Thymus (tissue), 2 donors: ENCODE results near the gene MASP2. TPM values are rescaled to one million over a fixed set of nuclear protein-coding genes. Genes with fewer than 3 reads are reported as not detected.

Source experiments
- polyA plus RNA-seq: library from polyadenylated mRNA; stranded (reverse); fragments of 200-250 nt; gene quantifications from one replicate; pipeline ENCODE4 v1.2.3, GENCODE V29; 2013
- total RNA-seq: library from RNA; stranded (reverse); fragments of 120-200 nt; gene quantifications from one replicate; pipeline ENCODE4 v1.2.4, GENCODE V29; 2013
- donor health status: healthy.

The MASP2 gene
- total and polyA plus RNA-seq, 2 donors: 0.05 TPM; not detected in 1

Other genes with a start within 250 kb of the MASP2 start
- 32.5 TPM for gene TARDBP, start 34.6 kb downstream of the MASP2 start, total RNA-seq
- gene TARDBP, start 34.6 kb downstream of the MASP2 start, polyA plus RNA-seq: 155 TPM
- 13.1 TPM for gene SRM, start 12.8 kb upstream of the MASP2 start, total RNA-seq
- 62.9 TPM for gene SRM, start 12.8 kb upstream of the MASP2 start, polyA plus RNA-seq
- 44.9 TPM for gene EXOSC10, start 52.6 kb upstream of the MASP2 start, total RNA-seq
- gene EXOSC10, start 52.6 kb upstream of the MASP2 start, polyA plus RNA-seq: 52.2 TPM
- 0.09 TPM for gene ANGPTL7, start 142.1 kb upstream of the MASP2 start, total RNA-seq
- gene ANGPTL7, start 142.1 kb upstream of the MASP2 start, polyA plus RNA-seq: 1.5 TPM
- 25.2 TPM for gene MTOR, start 215.3 kb upstream of the MASP2 start, total RNA-seq
- gene MTOR, start 215.3 kb upstream of the MASP2 start, polyA plus RNA-seq: 31.3 TPM
- 7.3 TPM for gene UBIAD1, start 226.0 kb upstream of the MASP2 start, total RNA-seq
- 9.8 TPM for gene UBIAD1, start 226.0 kb upstream of the MASP2 start, polyA plus RNA-seq